ENCODE measurements around the gene SERPINB2.
"Not testable (repeated sequence)": the region's sequence is repeated elsewhere in the genome, so short reads cannot be mapped to it uniquely, and the experiment has no call there.

SERPINB2 gene

DNA sequence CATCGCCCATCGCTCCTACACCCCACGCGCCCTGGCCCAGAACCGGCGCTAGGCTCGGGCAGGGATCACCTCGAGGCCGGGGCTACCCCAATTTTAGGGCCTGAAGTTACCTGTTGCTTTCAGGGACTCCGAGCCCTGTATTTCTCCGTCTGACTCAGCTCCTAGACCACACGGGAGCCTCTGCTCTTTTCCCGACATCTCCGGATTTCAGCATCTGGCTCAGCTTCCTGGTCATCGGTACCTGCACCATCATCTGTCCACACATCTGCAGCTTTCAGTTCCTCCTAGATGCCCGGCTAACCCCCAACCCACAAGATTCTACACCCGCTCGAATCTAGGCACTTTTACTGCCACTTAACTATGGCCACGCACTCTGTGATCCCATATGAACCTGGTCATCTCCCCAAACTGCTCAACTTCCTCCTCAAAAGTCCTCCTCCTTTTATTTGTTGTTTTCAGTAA, 49.5 kb downstream of the SERPINB2 start:
- no peak for DNase-seq

DNA sequence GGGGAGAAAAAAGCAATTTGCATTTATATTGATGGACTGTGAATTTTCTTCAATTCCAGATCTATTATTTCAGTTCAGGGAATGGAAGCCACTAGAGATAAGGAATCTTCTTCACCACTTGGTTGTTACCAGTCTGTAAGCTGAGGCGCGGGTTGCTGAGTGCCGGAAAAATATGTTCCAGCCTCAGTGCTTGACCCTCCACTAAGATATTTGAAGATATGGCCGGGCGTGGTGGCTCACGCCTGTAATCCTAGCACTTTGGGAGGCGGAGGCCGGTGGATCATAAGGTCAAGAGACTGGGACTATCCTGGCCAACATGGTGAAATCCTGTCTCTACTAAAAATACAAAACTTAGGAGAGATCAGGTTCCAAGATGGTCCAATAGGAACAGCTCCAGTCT, 52.5 kb downstream of the SERPINB2 start:
- no peak for DNase-seq

DNA sequence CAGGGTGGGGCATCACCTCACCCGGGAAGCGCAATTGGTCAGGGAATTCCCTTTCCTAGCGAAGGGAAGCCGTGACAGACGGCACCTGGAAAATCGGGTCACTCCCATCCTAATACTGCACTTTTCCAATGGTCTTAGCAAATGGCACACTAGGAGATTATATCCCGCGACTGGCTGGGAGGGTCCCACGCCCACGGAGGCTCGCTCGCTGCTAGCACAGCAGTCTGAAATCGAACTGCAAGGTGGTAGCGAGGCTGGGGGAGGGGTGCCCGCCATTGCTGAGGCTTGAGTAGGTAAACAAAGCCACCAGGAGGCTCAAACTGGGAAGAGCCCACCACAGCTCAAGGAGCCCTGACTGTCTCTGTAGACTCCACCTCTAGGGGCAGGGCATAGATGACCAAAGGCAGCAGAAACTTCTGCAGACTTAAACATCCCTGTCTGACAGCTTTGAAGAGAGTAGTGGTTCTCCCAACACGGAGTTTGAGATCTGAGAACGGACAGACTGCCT, 53.1 kb downstream of the SERPINB2 start:
- not testable (repeated sequence) for DNase-seq

DNA sequence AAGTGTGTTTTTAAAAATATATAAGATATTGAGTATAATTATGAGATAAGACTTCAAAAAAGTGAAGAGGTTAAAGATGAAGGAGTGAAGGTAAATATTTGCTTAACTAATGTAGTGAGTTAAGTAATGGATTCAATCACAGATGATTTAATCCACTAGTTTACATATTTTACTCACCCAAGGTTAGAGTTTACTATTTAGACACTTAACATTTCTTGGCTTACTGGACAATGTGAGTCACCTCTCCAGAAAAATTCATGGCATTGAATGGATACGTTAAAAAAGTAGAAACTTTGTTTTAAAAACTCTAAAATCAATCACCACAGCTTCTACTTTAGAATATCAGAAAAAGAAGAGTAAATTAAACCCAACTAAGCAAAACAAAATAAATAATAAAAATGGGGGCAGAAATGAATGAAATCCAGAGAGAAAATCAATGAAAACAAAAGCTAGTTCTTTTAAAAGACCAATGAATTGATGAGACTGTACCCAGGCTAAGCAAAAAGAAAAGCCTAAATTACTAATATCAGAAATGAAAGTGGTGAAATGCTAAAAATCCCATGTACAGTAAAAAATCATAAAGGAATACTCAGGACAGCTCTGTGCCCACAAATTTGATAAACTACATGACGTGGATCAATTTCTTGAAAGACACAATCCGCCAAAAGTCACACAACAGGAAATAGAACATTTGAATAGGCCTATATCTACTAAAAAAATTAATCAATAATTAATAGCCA, 59.7 kb downstream of the SERPINB2 start:
- no peak for DNase-seq

DNA sequence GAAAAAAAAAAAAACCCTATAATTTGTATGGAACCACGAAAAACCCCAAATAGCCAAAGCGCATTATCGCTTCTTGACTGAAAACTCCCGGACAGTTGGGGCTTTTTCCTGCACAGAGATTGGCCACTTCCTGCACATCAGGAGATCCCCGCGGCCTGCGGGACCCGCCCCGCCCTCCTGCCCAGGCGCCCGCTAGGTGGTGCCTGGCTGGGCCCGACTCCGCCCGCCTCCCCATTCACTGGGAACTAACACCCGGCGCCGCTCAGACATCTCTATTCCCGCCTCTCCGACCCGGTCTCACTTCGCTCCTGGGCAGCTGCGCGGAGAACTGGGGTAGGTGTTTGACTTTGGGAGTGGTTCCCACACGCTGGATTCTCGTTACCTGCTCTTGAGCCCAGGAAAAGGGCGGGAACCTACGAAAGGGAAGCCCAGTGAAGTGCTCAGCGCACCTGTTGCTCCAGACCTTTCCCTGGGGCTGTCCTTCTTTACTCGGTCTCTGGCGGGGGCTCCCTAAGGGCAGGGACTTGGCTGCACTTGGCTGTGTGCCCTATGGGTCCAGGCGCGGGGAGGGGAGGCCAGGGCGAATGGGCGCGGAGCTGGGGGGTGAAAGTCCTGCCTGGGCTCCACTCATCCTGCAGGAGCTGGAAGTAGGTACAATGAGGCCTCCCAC, 61.7 kb downstream of the SERPINB2 start, which contains the start of gene HMSD:
TSS of gene HMSD (plus strand) at position 234 of the 670 bp plus-strand sequence. CDS start 4,155 bp downstream, outside the sequence.
- DNase-seq = peak; percentile 56 to 87 (median 72)

DNA sequence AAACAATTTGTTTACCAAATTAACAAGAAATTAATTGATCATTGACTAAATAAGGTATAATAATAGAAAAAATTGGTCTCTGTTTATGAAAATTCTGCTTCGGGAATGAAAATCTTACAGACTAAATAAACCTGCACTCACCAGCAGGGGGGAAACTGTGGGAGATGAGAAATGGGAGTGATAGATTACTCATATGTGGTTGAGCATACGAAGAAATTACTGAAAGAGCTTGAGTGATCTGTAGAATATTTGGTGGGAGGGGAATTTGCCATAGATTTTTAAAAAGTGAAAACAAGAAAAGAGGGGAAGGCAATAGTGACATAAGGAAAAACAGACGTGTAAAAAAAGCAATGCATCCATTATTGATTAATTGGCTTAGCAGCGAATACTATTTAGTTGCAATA, 63.8 kb downstream of the SERPINB2 start:
- DNase-seq = no peak

All from suppressor macrophage (primary cell).